ENCODE measurements around the gene SLC6A3.

- TF ChIP-seq CTCF (IDR thresholded peaks at IDR 0.05 in 8 of 11, conservative IDR thresholded peaks at IDR 0.05 in 3 of 11): no peak
- no peak for TF ChIP-seq POLR2AphosphoS5 (IDR thresholded peaks at IDR 0.05)
- no peak for TF ChIP-seq POLR2A (IDR thresholded peaks at IDR 0.05)
Observed at GRCh38 chr5:1374679-1375055, 70.6 kb downstream of the SLC6A3 start.

Measured in spleen (tissue), 7 donors.